Hematopoietic multipotent progenitor cell treated with erythropoietin and hydrocortisone succinate and interleukin-3 and kit ligand, for 15 days (in vitro differentiated cells): ENCODE results near the gene FAAP20.
"Not testable (repeated sequence)": the region's sequence is repeated elsewhere in the genome, so short reads cannot be mapped to it uniquely, and the experiment has no call there.

Source experiments
- DNase-seq: peaks from one replicate; pipeline ENCODE4 v3.0.0-alpha.2; 2015; ENCODE audit warnings: low spot score

Gene FAAP20

DNA sequence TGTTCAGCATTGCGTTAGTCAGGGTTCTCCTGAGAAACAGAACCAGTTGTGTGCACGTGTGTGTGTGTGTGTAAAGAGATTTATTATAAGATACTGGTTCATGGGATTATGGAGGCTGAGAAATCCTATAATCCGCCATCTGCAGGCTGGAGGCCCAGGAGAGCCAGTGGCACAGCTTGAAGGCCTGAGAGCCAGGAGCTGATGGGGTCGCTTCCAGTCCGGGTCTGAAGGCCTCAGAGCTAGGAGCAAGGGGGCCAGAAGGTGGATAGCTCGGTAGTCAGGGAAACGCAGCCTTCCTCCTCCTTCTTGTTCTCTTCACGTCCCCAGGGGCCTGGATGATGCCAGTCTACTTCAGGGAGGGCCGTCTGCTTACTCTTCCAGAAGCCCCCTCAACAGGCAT lies 37.7 kb downstream of the FAAP20 start:
- DNase-seq = no peak

DNA sequence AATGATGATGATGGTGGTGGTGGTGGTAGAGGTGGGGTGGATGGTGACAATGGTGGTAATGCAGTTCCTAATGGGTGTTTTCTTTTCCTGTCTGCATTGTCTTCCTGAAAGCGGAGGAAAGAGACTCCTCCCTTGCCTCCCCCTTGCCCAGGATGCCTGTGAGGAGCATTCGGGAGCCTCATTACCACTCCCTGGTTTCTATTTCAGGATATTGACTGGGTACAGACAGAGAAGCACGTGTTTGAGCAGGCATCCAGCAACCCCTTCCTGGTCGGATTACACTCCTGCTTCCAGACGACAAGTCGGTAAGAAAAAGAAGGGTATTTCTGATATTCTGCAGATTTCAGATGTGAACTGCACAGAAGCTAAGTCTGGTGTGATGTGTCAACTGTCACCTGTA lies 38.8 kb downstream of the FAAP20 start:
- no peak for DNase-seq

DNA sequence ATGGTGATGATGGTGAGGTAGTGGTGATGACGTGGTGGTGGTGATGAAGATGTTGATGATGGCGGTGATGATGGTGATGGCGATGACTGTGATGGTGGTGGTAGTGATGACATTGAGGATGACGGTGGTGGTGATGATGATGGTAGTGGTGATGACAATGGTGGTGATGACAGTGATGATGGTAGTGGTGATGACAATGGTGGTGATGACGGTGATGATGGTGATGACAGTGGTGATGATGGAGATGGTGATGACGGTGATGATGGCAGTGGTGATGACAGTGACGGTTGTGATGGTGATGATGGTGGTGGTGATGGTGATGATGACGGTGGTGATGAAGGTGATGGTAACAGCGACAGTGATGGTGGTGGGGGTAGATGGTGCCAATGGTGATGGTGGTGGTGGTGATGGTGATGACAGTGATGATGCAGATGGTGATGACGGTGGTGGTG lies 39.4 kb downstream of the FAAP20 start:
- DNase-seq = no peak

DNA sequence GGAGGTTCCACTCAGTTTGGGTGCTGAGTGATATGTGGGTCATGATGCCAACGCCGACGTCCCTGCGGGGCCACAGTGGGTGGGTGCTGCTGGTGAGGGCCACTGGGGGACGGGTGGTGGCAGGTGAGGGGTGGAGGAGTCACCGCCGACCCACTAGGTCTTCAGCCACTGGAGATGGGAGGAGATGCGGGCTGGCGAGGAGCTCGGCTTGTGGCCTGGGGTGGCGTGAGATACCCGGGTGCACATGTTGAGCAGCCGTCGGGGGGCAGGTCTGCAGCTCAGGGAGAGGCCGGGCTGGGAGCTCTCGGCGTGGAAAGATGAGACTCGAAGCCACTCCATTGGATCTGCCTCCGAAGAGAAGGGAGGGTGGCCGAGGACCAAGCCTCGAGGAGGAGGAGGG lies 40.5 kb downstream of the FAAP20 start:
- no peak for DNase-seq

DNA sequence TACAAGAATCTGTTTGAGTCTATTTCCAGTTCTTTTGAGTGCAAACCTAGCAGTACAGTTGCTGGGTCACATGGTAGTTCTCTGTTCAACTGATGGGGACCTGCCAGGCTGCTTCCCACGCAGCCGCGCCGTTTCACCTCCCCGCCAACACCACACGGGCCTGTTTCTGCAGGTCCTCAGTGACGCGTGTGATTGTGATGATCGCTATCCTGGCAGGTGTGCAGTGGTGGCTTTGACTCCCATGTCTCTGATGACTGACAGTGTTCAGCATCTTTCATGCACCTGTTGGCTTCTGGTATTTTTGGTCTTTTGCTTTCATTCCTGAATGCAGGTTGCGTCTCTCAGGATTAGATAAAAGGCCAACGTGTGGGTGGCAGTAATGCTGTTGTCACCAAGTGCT lies 41.6 kb downstream of the FAAP20 start:
- DNase-seq = no peak

DNA sequence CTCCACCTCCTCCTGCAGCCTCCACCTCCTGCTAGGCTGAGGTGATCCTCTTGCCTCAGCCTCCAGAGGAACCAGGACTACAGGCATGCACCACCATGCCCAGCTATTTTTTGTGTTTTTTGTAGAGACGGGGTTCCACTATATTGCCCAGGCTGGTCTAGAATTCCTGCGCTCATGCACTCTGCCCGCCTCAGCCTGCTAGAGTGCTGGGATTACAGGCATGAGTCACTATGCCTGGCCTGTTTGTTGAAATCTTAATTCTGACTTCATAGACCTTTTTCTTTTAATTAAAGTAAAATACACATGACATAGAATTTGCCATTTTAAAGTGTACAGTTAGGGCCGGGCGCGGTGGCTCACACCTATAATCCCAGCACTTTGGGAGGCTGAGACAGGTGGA lies 42.7 kb downstream of the FAAP20 start:
- DNase-seq = no peak

DNA sequence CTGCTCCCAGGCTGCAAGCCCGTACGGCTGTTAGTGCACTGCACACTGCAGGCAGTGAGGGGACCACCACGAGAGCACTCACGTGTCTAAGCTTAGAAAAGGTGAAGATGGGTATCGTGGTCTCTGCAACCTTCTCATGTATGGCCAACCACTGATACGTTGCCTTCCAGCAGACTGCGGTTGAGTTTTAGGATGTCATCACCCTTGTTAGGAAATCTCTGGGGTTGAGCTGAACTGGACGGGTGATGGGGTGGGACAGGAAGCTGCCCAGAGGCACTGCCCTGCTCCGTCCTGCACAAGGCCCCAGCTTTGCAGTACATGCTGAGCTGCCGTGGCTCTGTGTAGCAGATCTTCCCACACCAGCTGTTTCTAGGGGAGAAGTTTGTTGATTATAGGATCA lies 43.3 kb downstream of the FAAP20 start:
- DNase-seq = no peak

DNA sequence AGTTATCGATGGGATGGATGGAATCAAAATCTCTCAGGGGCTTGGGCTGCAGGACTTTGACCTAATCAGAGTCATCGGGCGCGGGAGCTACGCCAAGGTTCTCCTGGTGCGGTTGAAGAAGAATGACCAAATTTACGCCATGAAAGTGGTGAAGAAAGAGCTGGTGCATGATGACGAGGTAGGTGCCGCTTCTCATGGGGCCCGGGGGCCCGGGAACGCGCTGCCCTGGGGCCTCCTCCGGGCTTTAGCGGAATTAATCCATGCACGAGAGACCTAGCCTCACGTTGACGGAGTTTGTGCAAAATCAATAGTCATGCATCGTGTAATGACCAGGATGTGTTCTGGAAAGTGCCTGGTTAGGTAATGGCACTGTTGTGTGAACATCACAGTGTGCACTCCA lies 43.8 kb downstream of the FAAP20 start:
- no peak for DNase-seq

DNA sequence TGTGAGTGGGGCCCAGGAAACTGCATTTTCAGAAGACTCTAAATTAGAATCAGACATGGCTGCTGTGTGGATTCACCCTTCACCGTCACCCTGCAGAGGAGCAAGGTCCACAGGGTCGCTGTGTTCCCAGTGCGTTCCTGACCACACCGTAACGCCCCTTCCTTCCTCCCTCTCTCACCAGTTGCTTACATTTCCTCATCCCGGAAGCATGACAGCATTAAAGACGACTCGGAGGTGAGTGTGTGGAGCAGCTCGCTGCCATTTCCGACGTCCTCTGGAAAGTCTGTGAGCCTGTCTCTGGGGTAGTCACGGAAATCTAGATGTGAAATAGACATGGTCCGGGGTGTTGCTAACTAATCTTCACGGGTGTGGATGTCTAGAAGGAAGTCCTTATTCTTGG lies 45.9 kb downstream of the FAAP20 start:
- DNase-seq = no peak

DNA sequence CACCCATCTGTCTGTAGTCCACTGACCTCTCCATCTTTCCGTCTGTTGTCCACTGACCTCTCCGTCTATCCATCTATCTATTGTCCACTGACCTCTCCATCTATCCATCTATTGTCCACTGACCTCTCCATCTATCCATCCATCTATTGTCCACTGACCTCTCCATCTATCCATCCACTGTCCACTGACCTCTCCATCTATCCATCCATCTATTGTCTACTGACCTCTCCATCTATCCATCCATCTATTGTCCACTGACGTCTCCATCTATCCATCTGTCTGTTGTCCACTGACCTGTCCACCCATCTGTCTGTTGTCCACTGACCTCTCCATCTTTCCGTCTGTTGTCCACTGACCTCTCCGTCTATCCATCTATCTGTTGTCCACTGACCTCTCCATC lies 46.7 kb downstream of the FAAP20 start:
- not testable (repeated sequence) for DNase-seq

DNA sequence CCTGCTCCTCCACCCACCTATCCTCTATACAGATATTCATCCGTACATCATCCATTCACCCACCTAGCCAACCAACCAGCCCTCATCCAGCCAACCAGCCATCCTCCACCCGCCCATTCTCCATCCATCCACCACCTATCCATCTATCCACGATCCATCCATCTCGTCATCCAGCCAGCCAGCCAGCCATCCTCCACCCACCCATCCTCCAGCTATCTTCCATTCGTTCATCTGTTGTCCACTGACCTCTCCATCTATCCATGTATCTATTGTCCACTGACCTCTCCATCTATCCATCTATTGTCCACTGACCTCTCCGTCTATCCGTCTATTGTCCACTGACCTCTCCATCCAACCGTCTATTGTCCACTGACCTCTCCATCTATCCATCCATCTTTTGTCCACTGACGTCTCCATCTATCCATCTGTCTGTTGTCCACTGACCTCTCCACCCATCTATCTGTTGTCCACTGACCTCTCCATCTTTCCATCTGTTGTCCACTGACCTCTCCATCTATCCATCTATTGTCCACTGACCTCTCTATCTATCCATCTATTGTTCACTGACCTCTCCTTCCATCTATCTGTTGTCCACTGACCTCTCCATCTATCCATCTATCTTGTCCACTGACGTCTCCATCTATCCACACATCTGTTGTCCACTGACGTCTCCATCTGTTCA lies 47.6 kb downstream of the FAAP20 start:
- DNase-seq = no peak

DNA sequence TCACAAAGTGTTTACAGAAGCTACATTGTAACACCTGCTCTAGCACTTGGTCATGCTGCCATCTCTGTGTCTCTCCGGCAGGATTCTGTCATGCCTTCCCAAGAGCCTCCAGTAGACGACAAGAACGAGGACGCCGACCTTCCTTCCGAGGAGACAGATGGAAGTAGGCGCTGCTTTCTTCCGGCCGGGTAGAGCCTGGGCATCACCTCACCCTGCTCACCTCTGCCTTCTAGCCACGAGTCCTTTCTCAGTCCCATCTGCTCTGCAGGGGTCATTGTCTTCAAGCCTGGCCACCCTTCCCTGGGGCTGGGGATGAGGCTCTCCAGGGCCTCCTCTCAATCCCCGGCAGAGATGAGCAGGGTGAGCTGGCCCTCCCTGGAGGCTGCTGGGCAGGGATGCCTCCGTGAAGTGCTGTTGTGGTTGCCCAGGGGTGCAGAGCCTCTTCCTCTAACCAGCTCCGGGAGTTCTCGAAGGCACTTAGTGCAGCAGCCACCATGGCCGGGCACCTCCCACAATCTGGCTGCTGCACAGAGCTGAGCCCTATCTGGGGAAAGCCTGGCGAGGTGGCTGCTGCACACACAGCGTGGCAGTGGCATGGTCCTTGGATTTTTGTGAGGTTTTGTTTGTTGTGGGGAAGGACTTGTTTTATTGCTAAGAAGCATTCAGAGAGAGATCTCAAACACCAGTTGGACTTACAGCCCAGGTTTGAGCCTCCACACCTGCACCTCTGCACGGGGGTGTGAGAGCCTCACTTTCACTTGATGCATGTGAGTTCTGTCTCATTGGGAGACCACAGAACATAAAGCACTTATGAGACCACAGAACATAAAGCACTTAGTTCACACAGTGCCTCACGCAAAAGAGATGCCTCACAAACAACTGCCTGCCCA lies 48.4 kb downstream of the FAAP20 start:
- no peak for DNase-seq

DNA sequence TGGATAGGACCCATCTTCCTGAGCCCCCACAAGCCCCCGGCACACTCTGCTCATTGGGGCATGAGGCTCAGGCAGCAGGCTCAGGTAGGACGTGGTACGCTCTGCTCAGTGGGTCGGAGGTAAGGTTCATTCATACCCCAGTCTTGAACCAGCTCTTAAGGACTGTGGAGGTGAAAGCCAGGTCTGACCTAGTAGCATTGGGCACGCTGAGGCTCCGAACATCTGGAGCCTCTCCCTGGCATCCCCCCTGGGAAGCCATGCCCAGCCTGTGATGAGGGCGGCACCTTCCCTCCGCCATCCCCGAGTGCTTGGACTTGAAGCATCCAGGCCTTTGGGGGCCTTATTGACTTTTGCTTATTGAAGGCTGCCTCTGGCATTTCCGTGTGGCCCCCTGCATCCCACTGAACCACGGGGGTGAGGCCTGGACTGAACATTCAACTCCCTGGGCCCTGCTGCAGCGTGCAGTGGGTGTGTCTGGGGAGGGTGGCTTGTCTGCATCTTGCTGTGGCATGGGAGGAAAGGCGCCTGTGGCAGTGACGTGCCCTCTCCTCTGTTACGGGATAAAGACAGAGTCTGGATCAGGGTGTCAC lies 50.0 kb downstream of the FAAP20 start:
- DNase-seq = no peak

DNA sequence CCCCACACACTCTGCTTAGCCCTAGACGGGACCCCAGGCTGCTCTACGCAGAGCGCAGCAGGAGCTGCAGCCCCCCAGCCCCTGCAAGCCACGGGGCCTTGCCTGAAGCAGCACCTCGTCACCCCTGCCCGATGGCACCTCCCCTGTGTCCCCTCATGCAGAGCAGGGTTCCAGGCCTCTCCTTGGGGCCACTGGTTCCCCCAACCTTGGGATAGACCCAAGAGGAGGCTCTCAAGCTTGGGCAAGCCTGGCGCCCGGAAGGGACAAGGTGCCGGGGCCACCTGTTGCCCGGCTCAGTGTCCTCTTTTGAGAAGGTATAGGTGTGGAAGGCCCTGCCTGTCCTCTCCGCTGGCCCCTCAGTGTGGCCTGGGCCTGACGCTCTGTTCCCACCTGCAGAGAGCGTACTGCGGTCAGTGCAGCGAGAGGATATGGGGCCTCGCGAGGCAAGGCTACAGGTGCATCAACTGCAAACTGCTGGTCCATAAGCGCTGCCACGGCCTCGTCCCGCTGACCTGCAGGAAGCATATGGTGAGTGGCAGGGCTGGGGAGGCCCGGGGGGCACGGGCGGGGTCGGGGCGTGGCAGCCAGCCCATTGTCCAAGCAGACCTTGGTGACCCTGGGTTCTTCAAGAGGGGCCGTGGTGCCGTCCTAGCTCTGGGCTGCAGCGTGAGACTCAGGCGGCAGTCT lies 50.6 kb downstream of the FAAP20 start:
- no peak for DNase-seq

DNA sequence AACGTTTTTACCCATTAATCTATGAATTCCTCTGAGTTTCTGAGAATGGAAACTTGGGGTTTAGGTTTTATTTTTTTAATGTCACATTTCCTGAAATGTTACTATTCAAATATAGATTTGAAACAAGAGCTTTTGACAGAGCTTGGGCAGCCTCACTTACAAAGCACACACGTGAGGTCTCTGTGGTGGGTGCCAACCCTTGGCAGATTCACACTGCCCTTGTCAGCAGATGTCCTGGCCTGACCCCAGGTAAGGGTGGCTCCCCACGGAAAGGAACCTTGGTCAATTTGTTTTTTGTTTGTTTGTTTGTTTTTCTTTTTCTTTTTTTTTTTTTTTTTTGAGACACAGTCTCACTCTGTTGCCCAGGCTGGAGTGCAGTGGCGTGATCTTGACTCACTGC lies 53.5 kb downstream of the FAAP20 start:
- DNase-seq = no peak
